ENCODE results near the gene PUS1.
A peak's percentile ranks its signal among the peaks of the same experiment; 100 is the strongest.

PUS1 gene

DNA sequence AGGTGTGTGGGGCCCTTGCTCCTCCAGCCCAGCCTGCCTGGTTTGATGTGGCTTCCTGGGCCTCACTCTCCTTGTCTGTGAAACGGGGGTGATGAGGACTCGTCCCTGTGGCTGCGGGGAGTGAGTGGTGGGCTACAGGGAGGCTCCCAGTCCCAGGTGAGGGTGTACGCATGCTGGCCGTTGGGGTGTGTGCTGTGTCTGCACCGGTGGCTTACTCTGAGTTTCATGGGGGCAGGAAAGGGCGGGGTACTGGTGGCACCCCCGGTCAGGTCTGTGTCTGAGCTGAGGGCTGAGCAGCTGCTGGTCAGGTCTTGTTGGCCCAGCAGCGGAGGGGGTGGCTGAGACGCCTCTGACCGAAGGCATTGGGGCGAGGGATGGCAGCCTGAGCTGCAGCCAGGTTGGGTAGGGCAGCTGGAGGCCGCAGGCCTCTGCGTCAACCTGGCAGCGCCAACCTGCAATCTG lies 23.4 kb upstream of the PUS1 start:
- no peak for TF ChIP-seq Cebpa-rat (IDR thresholded peaks at IDR 0.05)
- Histone ChIP-seq H3K36me3 (peaks cover 18 to 65% (median 40%) of the 10 kb centered on the region in 11 experiments), H3K9ac (peak overlapping the region in 1 of 11 experiments; percentile 9; a peak in 1 of 22 replicates), H4K20me1 (peaks cover 95 to 100% (median 98%) of the 10 kb centered on the region in 11 experiments), H3K4me3 (no peak overlapping the region), H3K4me1 (peaks cover 27 to 75% (median 66%) of the 10 kb centered on the region in 10 experiments), H3K9me3 (replicated peaks in 1 of 11) (no peaks in the 10 kb centered on the region), H3K27ac (0 out of 22 replicates have a peak overlapping the region, but pooled peaks of 1 of the 11 experiments have one; percentile 3), H3K4me2 (no peak overlapping the region), H3K27me3 (no peaks in the 10 kb centered on the region)

- Histone ChIP-seq H3K4me1 (peaks cover 37 to 78% (median 68%) of the 10 kb centered on the region in 10 experiments), H3K4me2 (no peak overlapping the region), H3K27me3 (no peaks in the 10 kb centered on the region), H3K27ac (no peak overlapping the region), H4K20me1 (peaks cover 97 to 100% (median 98%) of the 10 kb centered on the region in 11 experiments), H3K9ac (no peak overlapping the region), H3K4me3 (no peak overlapping the region), H3K36me3 (peaks cover 26 to 78% (median 53%) of the 10 kb centered on the region in 11 experiments), H3K9me3 (replicated peaks in 1 of 11) (no peaks in the 10 kb centered on the region)
- no peak for TF ChIP-seq Cebpa-rat (IDR thresholded peaks at IDR 0.05)
Observed at GRCh38 chr12:131907379-131908091, 21.5 kb upstream of the PUS1 start.

DNA sequence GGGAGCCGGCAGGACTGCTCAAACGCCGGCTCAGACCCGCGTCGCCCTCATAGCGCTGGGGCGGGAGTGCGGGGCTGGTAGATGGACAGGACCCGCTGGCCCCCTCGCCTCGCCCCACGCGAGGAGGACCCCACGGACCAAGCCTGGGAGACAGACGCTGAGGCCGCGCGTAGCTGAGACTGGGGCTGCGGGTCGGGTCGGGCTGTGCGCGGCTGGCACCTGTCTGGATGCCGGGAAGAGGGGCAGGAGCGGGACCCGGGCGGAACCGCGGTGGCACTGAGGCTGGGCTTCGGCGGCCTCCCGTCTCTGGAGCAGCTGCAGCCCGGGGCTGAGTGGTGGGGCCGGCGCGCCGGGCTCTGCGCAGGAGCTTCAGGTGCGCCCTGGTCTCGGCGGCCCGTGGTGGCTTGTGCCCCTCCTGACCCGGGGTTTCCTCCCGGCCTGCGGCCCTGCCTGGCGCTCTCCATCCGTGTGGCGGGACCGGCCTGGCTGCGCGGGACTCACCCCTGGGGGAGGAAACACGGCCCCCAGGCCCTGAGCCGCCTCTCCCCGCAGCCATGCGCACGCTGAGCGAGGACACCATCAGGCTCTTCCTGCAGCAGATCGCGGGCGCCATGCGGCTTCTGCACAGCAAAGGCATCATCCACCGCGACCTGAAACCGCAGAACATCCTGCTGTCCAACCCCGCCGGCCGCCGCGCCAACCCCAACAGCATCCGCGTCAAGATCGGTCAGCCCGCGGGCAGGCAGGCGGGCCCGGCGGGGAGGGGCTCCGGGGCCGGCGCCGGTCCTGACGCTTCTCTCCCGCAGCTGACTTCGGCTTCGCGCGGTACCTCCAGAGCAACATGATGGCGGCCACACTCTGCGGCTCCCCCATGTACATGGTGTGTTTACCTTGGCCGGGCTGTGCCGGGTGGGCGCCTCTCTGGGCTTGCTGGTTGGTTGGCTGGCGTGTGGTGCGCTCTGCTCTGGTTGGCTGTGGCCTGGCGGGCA lies 20.7 kb upstream of the PUS1 start:
- Histone ChIP-seq H3K27me3 (no peaks in the 10 kb centered on the region), H4K20me1 (peaks cover 93 to 100% (median 97%) of the 10 kb centered on the region in 11 experiments), H3K27ac (peak overlapping the region in 4 of 11 experiments; percentile 60 to 81 (median 78); a peak in 4 of 22 replicates), H3K4me3 (peak overlapping the region in 1 of 10 experiments; percentile 19; a peak in 1 of 20 replicates), H3K4me2 (peak overlapping the region; percentile 82 to 94 (median 89); a peak in 20 of 22 replicates), H3K36me3 (peaks cover 26 to 87% (median 60%) of the 10 kb centered on the region in 11 experiments), H3K4me1 (peaks cover 43 to 76% (median 65%) of the 10 kb centered on the region in 10 experiments), H3K9ac (peak overlapping the region in 6 of 11 experiments; percentile 46 to 74 (median 66); a peak in 4 of 22 replicates), H3K9me3 (replicated peaks in 1 of 11) (no peaks in the 10 kb centered on the region)
- no peak for TF ChIP-seq Cebpa-rat (IDR thresholded peaks at IDR 0.05)

GRCh38 chr12:131909081-131909751 lies 19.9 kb upstream of the PUS1 start:
- Histone ChIP-seq H3K4me3 (peak overlapping the region in 2 of 10 experiments; percentile 19 to 42; a peak in 2 of 20 replicates), H3K9me3 (replicated peaks in 1 of 11) (no peaks in the 10 kb centered on the region), H3K4me1 (peaks cover 43 to 68% (median 57%) of the 10 kb centered on the region in 10 experiments), H3K4me2 (peak overlapping the region; percentile 82 to 94 (median 89)), H4K20me1 (peaks cover 85 to 100% (median 96%) of the 10 kb centered on the region in 11 experiments), H3K9ac (peak overlapping the region in 9 of 11 experiments; percentile 24 to 74 (median 59); a peak in 15 of 22 replicates), H3K36me3 (peaks cover 32 to 91% (median 68%) of the 10 kb centered on the region in 11 experiments), H3K27me3 (no peaks in the 10 kb centered on the region), H3K27ac (peak overlapping the region in 8 of 11 experiments; percentile 23 to 81 (median 68); a peak in 13 of 22 replicates)
- TF ChIP-seq Cebpa-rat (IDR thresholded peaks at IDR 0.05) = no peak

DNA sequence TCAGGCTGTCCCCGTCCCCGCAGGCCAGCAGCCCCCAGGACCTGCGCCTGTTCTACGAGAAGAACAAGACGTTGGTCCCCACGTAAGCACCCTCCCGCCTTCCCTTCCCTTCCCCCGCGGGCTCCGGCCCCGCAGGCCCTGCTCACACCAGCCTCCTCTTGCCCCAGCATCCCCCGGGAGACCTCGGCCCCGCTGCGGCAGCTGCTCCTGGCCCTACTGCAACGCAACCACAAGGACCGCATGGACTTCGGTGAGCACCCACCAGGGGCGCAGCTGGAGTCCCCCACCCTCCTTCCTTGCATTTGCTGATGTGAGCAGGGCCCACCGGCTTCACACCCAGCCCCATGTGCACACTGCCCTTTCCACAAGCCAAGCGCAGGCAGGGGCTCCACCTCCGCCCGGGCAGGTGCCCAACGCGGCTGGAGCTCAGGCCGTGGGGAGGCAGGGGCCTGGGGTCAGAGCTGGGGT lies 19.3 kb upstream of the PUS1 start:
- Histone ChIP-seq H3K27me3 (no peaks in the 10 kb centered on the region), H3K4me1 (peaks cover 43 to 63% (median 52%) of the 10 kb centered on the region in 10 experiments), H3K4me2 (peak overlapping the region; percentile 82 to 94 (median 89)), H3K9ac (peak overlapping the region in 10 of 11 experiments; percentile 24 to 74 (median 58); a peak in 15 of 22 replicates), H3K36me3 (peaks cover 36 to 97% (median 74%) of the 10 kb centered on the region in 11 experiments), H3K27ac (peak overlapping the region in 9 of 11 experiments; percentile 23 to 81 (median 60); a peak in 14 of 22 replicates), H3K9me3 (replicated peaks in 1 of 11) (no peaks in the 10 kb centered on the region), H4K20me1 (peaks cover 79 to 100% (median 96%) of the 10 kb centered on the region in 11 experiments), H3K4me3 (peak overlapping the region in 3 of 10 experiments; percentile 13 to 42 (median 24); a peak in 5 of 20 replicates)
- peak in 2 of 11 experiments; percentile 7 to 8; a peak in 1 of 22 replicates for TF ChIP-seq Cebpa-rat (IDR thresholded peaks at IDR 0.05)

- Histone ChIP-seq H3K4me3 (peak overlapping the region in 3 of 10 experiments; percentile 13 to 24 (median 20); a peak in 5 of 20 replicates), H3K27me3 (no peaks in the 10 kb centered on the region), H3K36me3 (peaks cover 43 to 97% (median 80%) of the 10 kb centered on the region in 11 experiments), H4K20me1 (peaks cover 77 to 100% (median 95%) of the 10 kb centered on the region in 11 experiments), H3K9me3 (replicated peaks in 1 of 11) (no peaks in the 10 kb centered on the region), H3K27ac (peak overlapping the region in 9 of 11 experiments; percentile 9 to 81 (median 50); a peak in 15 of 22 replicates), H3K9ac (peak overlapping the region in 8 of 11 experiments; percentile 27 to 74 (median 58); a peak in 13 of 22 replicates), H3K4me1 (peaks cover 43 to 60% (median 52%) of the 10 kb centered on the region in 10 experiments), H3K4me2 (peak overlapping the region; percentile 82 to 94 (median 89))
- no peak for TF ChIP-seq Cebpa-rat (IDR thresholded peaks at IDR 0.05)
Observed at GRCh38 chr12:131910302-131911027, 18.6 kb upstream of the PUS1 start.

GRCh38 chr12:131911028-131911650 lies 17.9 kb upstream of the PUS1 start:
- Histone ChIP-seq H3K9ac (peak overlapping the region in 4 of 11 experiments; percentile 1 to 43 (median 15); a peak in 2 of 22 replicates), H3K4me1 (peaks cover 43 to 56% (median 51%) of the 10 kb centered on the region in 10 experiments), H3K4me2 (peak overlapping the region; percentile 82 to 94 (median 89)), H4K20me1 (peaks cover 70 to 100% (median 92%) of the 10 kb centered on the region in 11 experiments; a peak in 21 of 22 replicates), H3K27me3 (no peaks in the 10 kb centered on the region), H3K4me3 (no peak overlapping the region), H3K36me3 (peaks cover 50 to 97% (median 85%) of the 10 kb centered on the region in 11 experiments), H3K9me3 (replicated peaks in 1 of 11) (no peaks in the 10 kb centered on the region), H3K27ac (peak overlapping the region in 4 of 11 experiments; percentile 1 to 50 (median 16); a peak in 3 of 22 replicates)
- TF ChIP-seq Cebpa-rat (IDR thresholded peaks at IDR 0.05) = no peak

Measured in BLaER1 treated with 17β-estradiol and CSF1 and Interleukin-3, amounts not matched to agents 10 nM and 100 nM (cell line).